ENCODE measurements around the gene GPR18. TPM values are rescaled to one million over a fixed set of nuclear protein-coding genes. Genes with fewer than 3 reads are reported as not detected.

Gene GPR18
- total RNA-seq: not detected

- Histone ChIP-seq H3K4me3 (peak within 1 kb of the TSS in 1 of 4 donors; percentile 15), H3K9me3 (no peaks in the 10 kb centered on the region), H3K27me3 (no peaks in the 10 kb centered on the region), H3K4me1 (peaks cover 0 to 17% (median 0%) of the 10 kb centered on the region in 4 donors), H3K27ac (peak within 1 kb of the TSS in 1 of 4 donors; percentile 68), H3K36me3 (peaks cover 0 to 10% (median 0%) of the 10 kb centered on the region in 3 donors)
- 50 to 56% methylated on average over 4 of the region's 4 CpGs for WGBS, 2 donors
- TF ChIP-seq CTCF (IDR thresholded peaks at IDR 0.05) (no peak), POLR2A (IDR thresholded peaks at IDR 0.05) (no peak), EP300 (IDR thresholded peaks at IDR 0.05) (no peak)
- no peak for DNase-seq (ENCODE audit: low spot score in 2 of 2)
Observed at GRCh38 chr13:99258210-99258860, at the start of gene GPR18. GPR18 (minus strand) TSS chr13:99258379; CDS start chr13:99255872, 2,507 bp downstream.

GRCh38 chr13:99307648-99308339 lies 49.6 kb upstream of the GPR18 start:
- H3K4me1 ChIP-seq: peaks cover 0 to 28% (median 8%) of the 10 kb centered on the region in 4 donors
- no peaks in the 10 kb centered on the region for H3K36me3 ChIP-seq
- H3K27ac ChIP-seq: peak overlapping the region; percentile 3 to 84 (median 66)
- WGBS, 2 donors: 66 to 76% methylated on average over 6 of the region's 6 CpGs
- DNase-seq (ENCODE audit: low spot score in 2 of 2): no peak
- peak overlapping the region in 1 of 4 donors; percentile 3 for H3K4me3 ChIP-seq
- no peaks in the 10 kb centered on the region for H3K9me3 ChIP-seq
- no peaks in the 10 kb centered on the region for H3K27me3 ChIP-seq
- TF ChIP-seq POLR2A (IDR thresholded peaks at IDR 0.05): no peak
- no peak for TF ChIP-seq CTCF (IDR thresholded peaks at IDR 0.05)
- TF ChIP-seq EP300 (IDR thresholded peaks at IDR 0.05): no peak

GRCh38 chr13:99307247-99307646 lies 49.1 kb upstream of the GPR18 start, which contains the start of gene GPR183:
GPR183 (minus strand) TSS chr13:99307399; CDS start chr13:99296145, 11,254 bp downstream.
- Histone ChIP-seq H3K27ac (peak within 1 kb of the TSS; percentile 3 to 84 (median 75)), H3K27me3 (no peaks in the 10 kb centered on the region), H3K4me1 (peaks cover 0 to 22% (median 8%) of the 10 kb centered on the region in 4 donors), H3K36me3 (no peaks in the 10 kb centered on the region), H3K4me3 (peak within 1 kb of the TSS in 3 of 4 donors; percentile 3 to 41 (median 35)), H3K9me3 (no peaks in the 10 kb centered on the region)
- 32 to 43% methylated on average over 4 of the region's 4 CpGs for WGBS, 2 donors
- TF ChIP-seq POLR2A (IDR thresholded peaks at IDR 0.05) (peak in 1 of 2 donors; percentile 52), EP300 (IDR thresholded peaks at IDR 0.05) (peak in 1 of 2 donors; percentile 78), CTCF (IDR thresholded peaks at IDR 0.05) (no peak)
- DNase-seq (ENCODE audit: low spot score in 2 of 2): no peak

- H3K4me1 ChIP-seq: peaks cover 0 to 10% (median 5%) of the 10 kb centered on the region in 4 donors
- H3K9me3 ChIP-seq: no peaks in the 10 kb centered on the region
- WGBS, 2 donors: 86 to 91% methylated on average over 8 of the region's 8 CpGs
- H3K4me3 ChIP-seq: peak overlapping the region in 2 of 4 donors; percentile 35 to 41
- no peak for DNase-seq (ENCODE audit: low spot score in 2 of 2)
- no peaks in the 10 kb centered on the region for H3K27me3 ChIP-seq
- H3K36me3 ChIP-seq: no peaks in the 10 kb centered on the region
- H3K27ac ChIP-seq: peak overlapping the region in 3 of 4 donors; percentile 74 to 84 (median 76)
- TF ChIP-seq CTCF (IDR thresholded peaks at IDR 0.05) (no peak), EP300 (IDR thresholded peaks at IDR 0.05) (peak in 1 of 2 donors; percentile 4)
Observed at GRCh38 chr13:99305566-99305965, 47.4 kb upstream of the GPR18 start.

- H3K4me3 ChIP-seq: peak overlapping the region in 2 of 4 donors; percentile 35 to 41
- H3K9me3 ChIP-seq: no peaks in the 10 kb centered on the region
- TF ChIP-seq EP300 (IDR thresholded peaks at IDR 0.05) (no peak), CTCF (IDR thresholded peaks at IDR 0.05) (no peak), POLR2A (IDR thresholded peaks at IDR 0.05) (no peak)
- H3K4me1 ChIP-seq: peaks cover 0 to 9% (median 4%) of the 10 kb centered on the region in 4 donors
- H3K27ac ChIP-seq: peak overlapping the region in 3 of 4 donors; percentile 74 to 84 (median 76)
- no peaks in the 10 kb centered on the region for H3K27me3 ChIP-seq
- no peak for DNase-seq (ENCODE audit: low spot score in 2 of 2)
- H3K36me3 ChIP-seq: no peaks in the 10 kb centered on the region
- WGBS, 2 donors: 62 to 81% methylated on average over 5 of the region's 5 CpGs
Observed at GRCh38 chr13:99305158-99305557, 47.0 kb upstream of the GPR18 start.
